HG03280 (cell line): ENCODE results near the gene BRI3.
A peak's percentile ranks its signal among the peaks of the same experiment; 100 is the strongest.

Experiments
- ATAC-seq: cut with Tn5 transposase; IDR thresholded peaks from one replicate; pipeline ENCODE4 v1.9.1; 2021; ENCODE audit warnings: mild to moderate bottlenecking, moderate library complexity; ENCODE audit not compliant: unreplicated experiment

Gene BRI3

DNA sequence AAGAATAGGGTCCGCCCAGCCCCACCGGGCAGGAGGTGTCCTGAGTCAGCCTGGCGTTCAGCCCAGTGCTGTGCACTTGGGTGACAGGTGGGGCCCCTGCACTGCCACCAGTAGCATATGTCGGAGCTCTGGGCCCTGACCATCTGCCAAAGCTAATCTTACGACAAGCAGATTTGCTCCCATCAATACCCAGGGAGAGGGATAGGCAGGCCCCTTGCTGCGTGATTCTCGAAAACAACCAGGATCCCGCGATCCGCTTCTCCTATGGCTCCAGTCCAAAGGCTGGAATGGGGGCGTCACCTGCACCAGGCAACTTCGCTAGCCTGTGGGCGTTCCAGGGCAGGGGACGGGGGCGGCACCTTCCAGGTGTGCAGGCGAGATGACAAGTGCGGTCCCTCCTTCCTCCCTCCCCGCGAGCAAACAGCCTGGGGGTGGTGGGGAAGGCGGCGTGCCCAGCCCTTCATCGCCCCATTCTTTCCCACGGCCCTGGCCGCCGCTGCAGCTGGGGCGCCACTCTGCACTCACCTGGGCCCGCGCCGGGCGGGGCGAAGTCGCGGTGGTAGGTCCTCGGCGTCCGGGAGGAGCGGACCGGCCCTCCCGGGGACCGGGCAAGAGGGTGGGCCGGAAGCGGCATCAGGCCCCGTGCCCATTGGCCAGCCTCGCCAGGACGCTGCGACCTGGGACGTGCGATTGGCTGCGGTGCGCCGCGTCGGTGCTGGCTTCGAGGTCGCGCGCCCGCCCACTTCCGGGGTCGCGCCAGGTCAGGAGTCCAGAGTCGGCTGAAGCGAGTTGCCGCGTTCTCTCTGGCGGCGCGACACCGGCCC, 29.7 kb upstream of the BRI3 start, which contains the start of gene TECPR1:
Gene TECPR1, minus strand, starts transcription at position 632 of the 824 bp plus-strand sequence. CDS start 6,086 bp downstream, outside the sequence.
- ATAC-seq: peak; percentile 98

DNA sequence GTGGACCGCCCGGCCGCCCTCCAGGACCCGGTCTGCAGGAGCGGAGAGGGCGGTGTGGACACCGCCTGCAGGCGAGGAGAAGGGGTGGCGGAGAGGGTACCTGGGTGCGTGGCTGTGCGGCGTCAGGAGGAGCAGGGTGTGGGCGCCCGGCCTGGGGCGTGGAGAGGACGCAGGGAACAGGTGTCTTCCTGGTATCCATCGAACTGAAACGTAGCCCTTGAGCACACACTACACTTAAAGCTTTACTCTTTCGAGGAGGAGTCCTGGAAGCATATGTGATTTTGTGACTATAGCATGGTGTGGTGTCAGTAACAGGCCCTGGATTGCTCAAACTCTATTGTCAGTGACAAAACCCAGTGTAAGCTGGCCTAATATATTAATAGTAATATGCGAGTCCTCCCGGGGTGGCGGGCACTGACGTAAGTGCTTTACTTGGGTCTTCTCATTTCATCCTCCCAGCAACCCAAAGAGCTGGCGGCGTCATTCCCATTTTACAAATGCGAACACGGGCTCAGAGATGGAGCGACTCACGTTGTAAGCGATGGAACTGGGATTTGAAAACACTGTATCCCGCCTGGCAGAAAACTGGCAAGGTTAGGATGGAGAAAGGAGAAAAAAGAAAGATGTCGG, 28.9 kb upstream of the BRI3 start:
- peak; percentile 0 for ATAC-seq

DNA sequence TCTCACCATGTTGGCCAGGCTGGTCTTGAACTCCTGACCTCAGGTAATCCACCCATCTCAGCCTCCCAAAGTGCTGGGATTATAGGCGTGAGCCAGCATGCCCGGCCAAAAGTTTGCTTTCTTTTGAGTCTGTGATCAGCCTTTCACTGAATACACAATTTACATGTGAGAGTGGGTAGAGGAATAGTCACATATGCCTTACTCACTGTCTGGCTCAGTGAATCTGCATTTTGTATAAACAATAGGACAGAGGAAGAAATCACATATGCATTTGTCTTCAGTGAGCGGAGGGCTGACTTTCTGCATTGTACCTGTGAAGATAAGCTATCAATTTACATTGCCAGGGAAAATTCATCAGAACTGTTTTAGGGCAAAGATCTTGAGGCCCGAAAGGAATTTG, 27.0 kb upstream of the BRI3 start:
- no peak for ATAC-seq

DNA sequence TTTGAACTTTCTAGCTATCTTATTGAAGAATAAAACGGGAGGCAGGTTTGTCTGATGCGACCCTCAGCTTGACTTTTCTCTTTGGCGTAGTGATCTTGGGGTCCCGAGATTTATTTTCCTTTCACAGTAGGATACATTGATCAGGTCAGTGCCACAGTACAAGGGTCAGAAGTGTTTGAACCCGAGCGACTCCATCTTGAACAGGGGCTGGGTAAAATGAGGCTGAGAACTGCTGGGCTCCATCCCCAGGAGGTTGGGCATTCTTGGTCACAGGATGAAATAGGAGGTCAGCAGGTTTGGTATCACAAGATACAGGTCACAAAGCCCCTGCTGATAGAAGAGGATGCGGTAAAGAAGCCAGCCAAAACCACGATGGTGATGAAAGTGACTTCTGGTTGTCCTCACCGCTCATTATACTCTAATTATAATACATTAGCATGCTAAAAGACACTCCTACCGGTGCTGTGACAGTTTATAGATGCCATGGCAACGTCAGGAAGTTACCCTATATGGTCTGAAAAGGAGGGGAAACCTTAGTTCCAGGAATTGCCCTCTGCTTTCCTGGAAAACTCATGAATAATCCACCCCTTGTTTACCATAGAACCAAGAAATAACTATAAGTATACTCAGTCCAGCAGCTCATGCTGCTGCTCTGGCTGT, 26.4 kb upstream of the BRI3 start:
- ATAC-seq: no peak

DNA sequence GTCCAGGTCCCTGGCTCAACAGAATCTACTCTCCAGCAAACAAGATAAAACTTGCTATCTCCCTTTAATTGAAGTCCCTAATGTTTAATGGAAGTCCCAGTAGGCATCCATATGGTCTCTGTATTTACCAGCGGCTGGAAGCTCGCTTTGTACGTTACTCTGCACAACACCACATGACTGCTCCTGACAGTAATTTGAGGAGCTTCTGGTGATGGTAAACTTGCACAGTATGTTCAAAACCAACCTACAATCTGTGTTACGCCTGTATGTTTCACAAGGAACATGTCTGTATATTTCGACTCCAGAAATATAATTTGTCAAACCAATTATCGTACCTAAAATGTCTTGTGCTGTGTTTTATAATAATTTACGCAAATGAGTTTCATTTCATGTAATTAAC, 25.1 kb upstream of the BRI3 start:
- ATAC-seq: no peak

DNA sequence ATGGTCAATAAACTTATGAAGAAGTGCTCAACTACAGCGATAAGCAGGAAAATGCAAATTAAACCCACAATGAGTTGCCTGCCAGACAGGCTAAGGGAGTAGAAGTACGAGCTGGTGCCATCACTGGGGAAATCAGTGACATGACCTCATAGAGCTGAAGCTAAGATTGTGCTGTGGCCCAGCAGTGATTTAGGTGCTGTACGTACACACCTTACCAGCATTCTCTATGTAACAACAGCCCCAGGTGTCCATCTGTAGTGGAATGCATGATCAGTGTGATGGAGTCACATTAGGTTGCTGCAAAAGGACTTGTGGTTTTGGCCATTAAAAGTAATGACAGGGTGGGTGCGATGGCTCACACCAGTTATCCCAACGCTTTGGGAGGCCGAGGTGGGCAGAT, 23.8 kb upstream of the BRI3 start:
- no peak for ATAC-seq

DNA sequence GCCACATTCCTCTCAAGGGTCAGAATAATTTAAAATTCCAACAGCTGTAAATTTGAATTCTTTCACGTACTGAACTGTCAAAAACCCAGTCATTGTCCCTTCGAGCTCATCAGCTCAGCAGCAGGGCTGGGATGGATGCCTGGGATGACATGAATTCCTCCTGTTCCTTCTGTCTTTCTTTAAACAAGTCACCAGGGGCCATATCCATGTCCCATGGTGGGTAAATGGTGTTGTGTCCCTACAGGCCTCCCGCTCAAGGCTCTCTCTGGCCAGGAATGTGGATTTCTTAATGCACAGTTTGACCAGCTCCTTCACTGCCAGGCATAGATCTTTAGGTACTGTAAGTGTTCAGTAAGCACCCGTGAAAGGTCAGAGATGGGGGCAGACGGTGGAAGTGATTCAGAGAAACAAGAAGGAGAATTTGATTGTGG, 15.6 kb upstream of the BRI3 start:
- ATAC-seq: no peak

DNA sequence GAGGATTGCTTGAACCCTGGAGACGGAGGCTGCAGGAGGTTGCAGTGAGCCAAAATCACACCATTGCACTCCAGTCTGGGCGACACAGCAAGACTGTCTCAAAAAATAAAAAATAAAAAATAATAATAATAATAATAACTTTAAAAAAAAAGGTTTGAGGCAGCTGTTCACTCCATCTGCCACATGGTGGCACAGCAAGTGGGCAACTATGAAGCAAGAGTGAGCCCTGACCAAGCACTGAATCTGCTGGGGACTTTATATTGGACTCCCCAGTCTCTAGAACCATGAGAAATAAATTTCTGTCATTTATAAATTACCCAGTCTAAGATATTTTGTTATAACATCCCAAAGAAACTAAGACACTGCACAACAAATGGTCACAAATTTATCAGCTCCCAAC, 14.6 kb upstream of the BRI3 start:
- ATAC-seq: no peak

DNA sequence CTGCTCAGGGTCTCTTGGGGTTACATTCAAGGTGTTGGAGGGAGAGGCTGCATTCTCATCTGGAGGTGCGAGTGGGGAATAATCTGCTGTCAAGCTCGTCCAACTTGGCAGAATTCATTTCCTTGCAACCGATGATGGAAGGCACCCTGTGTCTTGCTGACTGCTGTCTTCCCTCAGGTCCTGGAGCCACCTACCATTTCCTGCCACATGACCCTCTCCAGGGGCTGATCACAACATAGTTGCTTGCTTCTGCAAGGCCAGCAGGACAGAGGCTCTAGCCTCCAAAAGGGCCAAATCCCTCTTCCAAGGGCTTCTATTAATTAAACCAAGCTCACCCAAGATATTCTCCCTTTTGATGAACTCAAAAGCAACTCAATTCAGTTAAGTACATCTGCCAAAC, 14.2 kb upstream of the BRI3 start:
- ATAC-seq: no peak

DNA sequence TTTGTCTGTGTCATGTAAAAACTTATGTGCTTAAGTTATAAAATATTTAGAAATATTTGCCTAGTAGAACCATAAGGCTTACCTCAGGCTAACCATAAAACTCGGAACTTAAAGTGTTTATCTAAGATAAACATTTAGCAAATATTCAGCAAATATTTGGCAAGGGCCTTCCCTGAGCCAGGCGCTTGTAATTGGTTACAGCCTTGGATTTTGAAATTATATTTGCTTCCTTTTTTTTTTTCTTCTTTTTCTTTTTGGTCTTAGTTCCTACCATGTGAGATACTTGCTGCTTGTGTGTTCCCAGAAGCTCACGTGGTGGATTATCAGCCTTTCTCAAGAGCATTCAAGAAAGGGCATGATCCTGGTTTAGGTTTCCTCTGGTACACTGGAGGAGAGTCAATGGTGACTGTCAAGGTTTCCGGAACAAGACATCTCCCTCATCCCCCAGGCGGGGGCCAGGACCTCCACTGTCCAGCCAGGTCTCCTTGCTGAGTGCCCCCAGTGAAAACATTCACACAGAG, 5.2 kb upstream of the BRI3 start:
- ATAC-seq: no peak

DNA sequence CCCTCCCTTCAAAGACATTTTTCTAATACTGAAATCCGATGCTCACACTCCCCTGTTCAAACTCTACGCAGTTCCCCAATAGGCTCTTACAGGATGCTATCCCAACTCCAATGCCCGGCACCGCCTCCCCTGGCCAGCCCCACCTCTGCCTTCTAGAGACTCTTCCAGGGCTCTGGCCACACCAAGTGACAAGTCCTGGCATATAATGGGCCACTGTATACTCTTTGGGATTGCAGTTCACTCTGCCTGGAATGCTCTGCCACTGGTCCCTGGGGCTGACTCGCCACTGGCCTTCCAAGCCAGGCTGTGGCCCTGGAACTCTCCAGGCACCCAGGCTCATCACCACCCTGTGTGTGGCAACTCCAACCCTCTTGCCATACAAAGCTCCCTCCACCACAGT, 3.1 kb upstream of the BRI3 start:
- ATAC-seq: no peak

DNA sequence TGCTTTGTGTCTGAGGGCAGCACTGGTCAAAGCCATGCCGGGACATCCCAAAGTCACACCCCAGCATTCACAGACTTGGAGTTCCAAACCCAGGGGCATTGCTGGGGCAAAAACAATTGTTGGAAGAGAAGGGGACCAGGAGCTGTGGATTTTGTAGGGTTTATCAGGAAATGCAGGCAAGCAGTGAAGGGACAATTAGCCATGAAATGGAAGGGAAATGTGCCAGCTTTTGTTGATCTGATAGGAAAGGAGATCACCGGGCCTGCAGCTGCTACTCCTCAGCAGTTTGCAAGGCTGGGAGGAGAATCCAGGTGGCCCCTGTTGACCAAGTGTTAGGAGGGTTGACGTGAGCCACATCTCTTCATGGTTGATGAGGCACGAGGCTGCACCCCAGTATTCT, 2.5 kb upstream of the BRI3 start:
- no peak for ATAC-seq

DNA sequence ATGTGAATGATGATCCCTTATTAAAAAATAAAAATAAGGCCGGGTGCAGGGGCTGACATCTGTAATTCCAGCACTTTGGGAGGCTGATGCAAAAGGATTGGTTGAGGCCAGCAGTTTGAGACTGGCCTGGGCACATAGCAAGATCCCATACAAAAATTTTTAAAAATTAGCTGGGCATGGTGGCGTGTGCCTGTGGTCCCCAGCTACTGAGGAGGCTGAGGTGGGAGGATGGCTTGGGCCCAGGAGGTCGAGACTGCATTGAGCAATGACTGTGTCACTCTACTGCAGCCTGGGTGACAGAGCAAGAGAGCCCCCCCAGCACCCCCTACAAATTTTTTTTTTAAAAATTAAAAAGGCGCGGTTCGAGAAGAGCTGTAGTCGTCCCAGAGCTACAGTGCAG, 1.2 kb upstream of the BRI3 start:
- ATAC-seq: no peak

DNA sequence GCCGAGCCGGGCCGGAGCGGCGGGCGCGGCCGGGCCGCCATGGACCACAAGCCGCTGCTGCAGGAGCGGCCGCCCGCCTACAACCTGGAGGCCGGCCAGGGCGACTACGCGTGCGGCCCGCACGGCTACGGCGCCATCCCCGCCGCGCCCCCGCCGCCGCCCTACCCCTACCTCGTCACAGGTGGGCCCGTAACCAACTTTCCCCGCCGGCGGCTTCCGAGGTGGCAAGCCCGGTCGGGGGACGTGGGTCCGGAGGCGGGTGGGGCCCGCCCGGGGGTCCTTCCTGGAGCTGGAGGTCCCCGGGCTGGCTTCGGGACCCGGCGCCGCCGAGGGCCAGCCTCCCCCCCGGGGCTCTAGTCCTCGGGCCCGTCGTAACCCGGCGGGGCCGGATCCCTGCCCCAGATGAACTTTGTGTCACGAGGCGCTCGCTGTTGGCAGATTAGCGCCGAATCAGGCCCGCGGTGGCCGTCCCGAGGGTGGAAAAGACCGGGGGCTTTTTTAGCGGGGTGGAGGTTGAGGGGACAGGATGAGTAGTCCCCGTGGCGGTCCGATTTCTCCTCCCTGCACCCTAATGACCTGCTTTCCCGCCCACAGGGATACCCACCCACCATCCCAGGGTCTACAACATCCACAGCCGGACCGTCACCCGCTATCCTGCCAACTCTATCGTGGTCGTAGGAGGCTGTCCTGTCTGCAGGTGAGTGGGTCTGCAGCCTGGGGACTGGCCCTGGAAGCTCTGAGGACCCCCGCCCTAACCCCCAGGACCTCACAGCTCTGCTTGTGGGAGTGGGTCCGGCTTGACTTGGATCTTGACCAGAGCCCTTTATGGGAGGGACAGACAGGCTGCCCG, 496 bp downstream of the BRI3 start:
- ATAC-seq: peak; percentile 30

DNA sequence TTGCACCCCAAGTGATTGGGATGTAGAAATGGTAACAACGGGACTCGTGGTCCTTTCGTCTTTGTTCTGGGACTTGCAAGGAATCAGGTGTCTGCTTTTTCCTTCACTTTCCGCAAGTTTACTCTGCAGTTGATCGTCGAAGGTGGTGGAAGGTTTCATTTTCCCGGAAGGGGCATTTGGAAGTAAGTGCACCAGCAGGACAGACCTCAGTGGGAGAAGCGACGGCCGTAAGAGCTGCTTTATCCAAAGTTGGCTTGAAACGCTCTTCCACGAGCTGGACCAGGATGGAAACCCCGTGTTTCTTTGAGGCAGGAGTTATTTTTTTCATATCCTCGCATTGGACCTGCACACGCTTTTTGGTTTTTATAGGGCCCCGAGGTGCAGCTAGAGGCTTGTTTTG, 1.2 kb downstream of the BRI3 start:
- no peak for ATAC-seq

DNA sequence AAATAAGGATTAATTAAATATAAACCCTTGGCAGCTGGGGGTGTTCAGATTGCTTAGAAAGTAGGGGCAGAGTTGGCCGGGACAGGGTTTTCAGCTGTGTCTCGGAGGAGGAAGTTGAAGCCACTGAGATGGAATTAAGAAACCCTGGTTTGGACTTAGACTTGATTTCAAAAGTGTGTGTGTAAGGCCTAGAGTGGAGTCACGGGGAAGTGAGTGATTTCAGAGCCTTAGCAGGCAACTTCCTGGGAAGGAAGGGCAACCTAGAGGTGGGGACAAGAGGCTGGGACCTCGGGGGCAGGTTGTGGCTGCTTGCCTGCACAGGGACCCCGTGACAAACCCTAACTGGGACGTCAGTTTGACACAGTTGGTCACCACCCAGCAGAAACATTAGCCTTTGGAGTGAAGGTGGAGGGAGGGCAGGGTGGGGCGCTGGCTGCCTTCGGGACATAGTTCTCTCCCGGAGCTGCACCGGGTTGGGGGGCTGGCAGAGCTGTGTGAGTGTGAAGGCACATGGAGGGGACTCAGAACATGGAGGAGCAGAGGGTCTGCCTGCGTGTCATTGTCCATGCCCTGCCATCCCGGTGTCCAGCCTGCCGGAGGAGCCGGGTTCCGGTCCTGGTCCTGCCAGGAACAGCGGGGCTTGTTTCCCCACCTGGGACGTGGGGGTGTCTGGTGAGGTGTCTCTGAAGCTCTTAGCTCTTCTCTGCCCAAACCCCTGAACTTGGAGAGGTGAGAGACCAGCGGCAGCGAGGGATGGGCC, 1.8 kb downstream of the BRI3 start:
- no peak for ATAC-seq

DNA sequence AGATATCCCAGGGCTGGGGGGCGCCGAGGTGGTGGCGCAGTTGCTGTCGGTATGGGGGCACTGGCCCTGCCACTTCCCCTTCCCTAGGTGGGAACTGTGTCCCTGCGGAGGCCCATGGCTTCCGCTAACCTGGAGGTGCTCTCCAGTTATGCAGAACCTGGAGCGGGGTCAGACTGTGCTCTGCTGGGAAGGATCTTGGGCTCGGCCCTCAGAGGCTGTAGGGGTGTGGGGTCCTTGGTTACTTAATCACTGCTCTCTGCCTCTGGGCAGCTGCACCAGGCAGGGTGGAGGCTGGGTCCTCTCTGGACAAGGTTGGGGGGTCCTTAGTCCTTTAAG, 2.4 kb downstream of the BRI3 start:
- ATAC-seq: no peak

DNA sequence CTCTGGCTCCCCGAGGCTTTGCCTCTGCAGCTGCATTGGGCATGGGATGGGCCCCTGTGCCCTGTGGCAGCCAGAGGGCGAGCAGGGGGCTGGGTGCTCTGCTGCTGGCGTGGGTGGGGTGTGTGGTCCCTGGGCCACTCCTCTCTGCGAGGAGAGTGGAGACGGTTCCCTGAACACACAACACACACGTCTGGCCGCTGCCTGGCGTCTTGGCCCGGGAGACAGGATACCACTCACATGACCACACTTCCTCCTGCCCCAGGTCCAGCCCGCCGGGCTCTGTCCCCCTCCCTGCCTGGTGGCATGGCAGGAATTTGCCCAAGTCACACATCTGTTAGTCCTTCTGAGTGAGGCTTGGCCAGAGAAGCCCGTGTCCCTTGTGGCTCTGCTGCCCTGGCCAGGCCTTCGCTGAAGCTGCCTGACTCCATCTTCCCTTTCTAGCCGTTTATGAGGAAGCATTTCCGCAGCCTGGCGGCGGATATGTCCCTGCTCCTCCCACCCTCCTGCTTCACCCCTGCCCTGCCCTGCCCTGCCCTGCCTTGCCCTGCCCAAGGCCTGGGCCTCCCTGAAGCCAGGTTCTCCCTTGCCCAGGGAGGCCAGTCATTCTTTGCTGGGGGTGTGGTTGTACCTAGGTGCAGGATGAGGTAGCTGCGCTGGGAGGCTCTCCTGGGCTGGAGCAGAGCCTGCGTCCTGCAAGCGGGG, 3.0 kb downstream of the BRI3 start:
- no peak for ATAC-seq
